Neuronal stem cell (in vitro differentiated cells): Measurements from ENCODE around the gene SLA2.
"Not testable (repeated sequence)": the region's sequence is repeated elsewhere in the genome, so short reads cannot be mapped to it uniquely, and the experiment has no call there.

Experiments
- DNase-seq: peaks from one replicate; pipeline ENCODE4 v3.0.0-alpha.2; 2013; ENCODE audit warnings: low spot score
- H2AFZ ChIP-seq: one replicate; pipeline ENCODE4 v1.6.1; 2013; ENCODE audit warnings: mild to moderate bottlenecking, low read length, inconsistent platforms
- H2AK5ac ChIP-seq: 2 replicates; pipeline ENCODE4 v1.6.1; 2013; ENCODE audit warnings: low read depth, mild to moderate bottlenecking, inconsistent platforms, low read length, moderate library complexity, mixed read lengths
- H2BK120ac ChIP-seq: 2 replicates; pipeline ENCODE4 v1.6.1; 2013; ENCODE audit warnings: low read depth, mild to moderate bottlenecking, inconsistent platforms, low read length, moderate library complexity, mixed read lengths
- H2BK12ac ChIP-seq: one replicate; pipeline ENCODE4 v1.6.1; 2013; ENCODE audit warnings: low read length, inconsistent platforms
- H2BK15ac ChIP-seq: 2 replicates; pipeline ENCODE4 v1.6.1; 2013; ENCODE audit warnings: mild to moderate bottlenecking, low read length, inconsistent platforms, mixed read lengths
- H2BK5ac ChIP-seq: one replicate; pipeline ENCODE4 v1.6.1; 2013; ENCODE audit warnings: inconsistent platforms, mild to moderate bottlenecking, low read length, moderate library complexity
- H3K14ac ChIP-seq: one replicate; pipeline ENCODE4 v1.6.1; 2013; ENCODE audit warnings: low read length, inconsistent platforms
- H3K18ac ChIP-seq: 2 replicates; pipeline ENCODE4 v1.6.1; 2013; ENCODE audit warnings: low read length, inconsistent platforms
- H3K23ac ChIP-seq: 2 replicates; pipeline ENCODE4 v1.6.1; 2013; ENCODE audit warnings: low read depth, mild to moderate bottlenecking, mixed read lengths, low read length, inconsistent platforms; ENCODE audit not compliant: poor library complexity
- H3K27ac ChIP-seq: replicated peaks from 3 replicates; pipeline ENCODE4 v1.5.1; 2013; ENCODE audit warnings: low read length, inconsistent platforms
- H3K27me3 ChIP-seq, 3 experiments: 2 replicates each; pipeline ENCODE4 v1.6.1; 2013; ENCODE audit warnings: low read length in 3 of 3, mild to moderate bottlenecking in 2 of 3, inconsistent platforms in 1 of 3, low read depth in 1 of 3, mixed read lengths in 1 of 3, moderate library complexity in 1 of 3; ENCODE audit not compliant: control insufficient read depth in 3 of 3, insufficient read depth in 3 of 3
- H3K36me3 ChIP-seq, 2 donors: replicated peaks in 1 of 2; 2 replicates each; pipeline ENCODE4 v1.6.1; 2013; ENCODE audit warnings: low read length in 2 of 2; ENCODE audit not compliant: control insufficient read depth in 2 of 2, insufficient read depth in 2 of 2
- H3K4ac ChIP-seq: 2 replicates; pipeline ENCODE4 v1.6.1; 2013; ENCODE audit warnings: inconsistent platforms, mild to moderate bottlenecking, low read length, moderate library complexity
- H3K4me1 ChIP-seq, 2 donors: 1 replicate in 1 of 2; 2 replicates in 1 of 2; pipeline ENCODE4 v1.6.1; 2013; ENCODE audit warnings: low read length in 2 of 2, low read depth in 1 of 2; ENCODE audit not compliant: control insufficient read depth in 2 of 2, insufficient read depth in 1 of 2
- H3K4me2 ChIP-seq: one replicate; pipeline ENCODE4 v1.6.1; 2013; ENCODE audit warnings: mild to moderate bottlenecking, low read length, inconsistent platforms; ENCODE audit not compliant: insufficient read depth, poor library complexity, severe bottlenecking
- H3K4me3 ChIP-seq, 2 donors: 2 replicates each; pipeline ENCODE4 v1.5.1; 2013; ENCODE audit warnings: low read length in 2 of 2, mild to moderate bottlenecking in 2 of 2, inconsistent platforms in 1 of 2, moderate library complexity in 1 of 2
- H3K79me1 ChIP-seq: one replicate; pipeline ENCODE4 v1.6.1; 2013; ENCODE audit warnings: low read depth, mild to moderate bottlenecking, inconsistent platforms, low read length, moderate library complexity
- H3K9ac ChIP-seq: one replicate; pipeline ENCODE4 v1.6.1; 2013; ENCODE audit warnings: mild to moderate bottlenecking, low read depth, low read length, inconsistent platforms; ENCODE audit not compliant: poor library complexity
- H3K9me3 ChIP-seq, 2 donors: replicated peaks in 1 of 2; 2 replicates each; pipeline versions ENCODE3 to v1.6.1; 2013; ENCODE audit warnings: low read length in 2 of 2, mild to moderate bottlenecking in 2 of 2, inconsistent platforms in 1 of 2, low read depth in 1 of 2, mixed read lengths in 1 of 2, moderate library complexity in 1 of 2; ENCODE audit not compliant: control insufficient read depth in 2 of 2, insufficient read depth in 1 of 2
- H4K8ac ChIP-seq: one replicate; pipeline ENCODE4 v1.6.1; 2013; ENCODE audit warnings: low read depth, mild to moderate bottlenecking, inconsistent platforms, low read length, moderate library complexity
- H4K91ac ChIP-seq: one replicate; pipeline ENCODE4 v1.6.1; 2013; ENCODE audit warnings: low read length, low read depth, mild to moderate bottlenecking, inconsistent platforms; ENCODE audit not compliant: poor library complexity
- WGBS, 2 donors: extraction: QIAGEN DNeasy Blood & Tissue Kit; methylation state at CpG; one replicate each; pipeline ENCODE4 v1.1.7; 2013; ENCODE audit warnings: missing lambda C conversion rate in 2 of 2, mixed read lengths in 1 of 2; ENCODE audit not compliant: insufficient read length in 2 of 2, insufficient replicate concordance in 1 of 2; ENCODE audit errors: extremely low coverage in 2 of 2; 5-methylcytosine and 5-hydroxymethylcytosine counted together

The SLA2 gene

DNA sequence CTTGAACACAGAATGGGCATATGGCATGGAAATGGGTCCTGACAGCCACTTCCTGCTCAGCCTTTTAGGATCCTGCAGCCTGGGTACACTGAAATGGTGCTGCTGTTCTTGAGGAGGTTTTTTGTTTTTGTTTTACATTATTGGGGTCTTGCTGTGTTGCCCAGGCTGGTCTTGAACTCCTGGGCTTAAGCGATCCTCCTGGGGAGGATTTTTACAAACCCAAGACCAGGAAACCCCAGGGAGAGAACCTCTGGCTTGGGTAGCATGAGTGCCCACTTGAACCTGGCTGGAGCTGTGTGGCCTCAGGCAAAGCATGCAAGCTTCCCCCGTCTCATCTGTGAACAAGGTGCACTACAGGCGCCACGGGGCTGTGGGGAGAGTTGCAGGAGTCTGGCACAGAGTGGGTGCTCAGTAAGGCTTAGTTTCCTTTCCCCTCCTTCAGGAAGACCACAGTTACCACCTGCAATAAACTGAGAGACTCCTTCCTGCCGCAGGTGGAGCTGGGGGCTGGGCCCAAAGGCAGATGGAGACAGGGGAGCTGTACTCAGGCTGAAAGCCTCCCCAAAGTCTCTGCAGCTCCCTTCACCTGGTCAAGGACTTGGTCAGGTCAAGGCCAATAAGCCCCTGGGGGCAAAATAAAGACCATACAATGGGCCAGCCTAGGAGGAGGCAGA, 1.8 kb downstream of the SLA2 start:
- H2BK5ac ChIP-seq, result no peak overlapping the region
- peak overlapping the region; percentile 73 for H2BK12ac ChIP-seq
- H2BK120ac ChIP-seq, result no peak overlapping the region
- DNase-seq, result no peak
- H2AFZ ChIP-seq, result no peak overlapping the region
- no peaks in the 10 kb centered on the region for H3K27me3 ChIP-seq
- H3K79me1 ChIP-seq, result no peaks in the 10 kb centered on the region
- H3K27ac ChIP-seq, result no peak overlapping the region
- H3K18ac ChIP-seq, result no peak overlapping the region
- H3K23ac ChIP-seq, result no peak overlapping the region
- no peak overlapping the region for H4K8ac ChIP-seq
- peak overlapping the region; percentile 70 for H2BK15ac ChIP-seq
- H3K9ac ChIP-seq, result no peak overlapping the region
- H3K9me3 ChIP-seq, result no peaks in the 10 kb centered on the region
- H3K4me2 ChIP-seq, result no peak overlapping the region
- no peaks in the 10 kb centered on the region for H3K36me3 ChIP-seq
- H4K91ac ChIP-seq, result no peak overlapping the region
- H3K4me3 ChIP-seq, result no peak overlapping the region
- no peak overlapping the region for H3K4ac ChIP-seq
- peak overlapping the region; percentile 30 for H2AK5ac ChIP-seq
- peak overlapping the region; percentile 58 for H3K14ac ChIP-seq
- peaks cover 4 to 29% of the 10 kb centered on the region in 2 donors for H3K4me1 ChIP-seq
- no CpG with 5 or more reads among the region's 5 CpGs for WGBS, 2 donors

DNA sequence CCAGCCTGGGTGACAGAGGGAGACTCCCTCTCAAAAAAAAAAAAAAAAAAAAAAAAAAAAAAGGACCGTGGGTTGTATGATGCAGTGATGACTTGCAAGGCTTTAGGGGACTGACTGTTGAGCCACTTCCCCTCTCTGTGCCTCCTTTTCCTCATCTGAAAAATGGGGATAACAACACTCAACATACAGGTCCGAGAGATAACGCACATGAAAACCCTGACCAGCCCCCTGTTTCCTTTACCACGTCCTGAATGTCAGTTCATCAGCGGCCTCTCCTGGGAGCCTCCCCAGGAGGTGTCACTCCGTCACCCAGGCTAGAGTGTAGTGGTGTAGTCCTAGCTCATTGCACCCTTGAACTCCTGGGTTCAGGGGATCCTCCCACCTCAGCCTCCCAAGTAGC, 3.9 kb downstream of the SLA2 start:
- Histone ChIP-seq H2BK12ac (no peak overlapping the region), H2BK120ac (peak overlapping the region; percentile 76), H3K27ac (no peak overlapping the region), H2AK5ac (no peak overlapping the region), H3K4me1 (peaks cover 4 to 22% of the 10 kb centered on the region in 2 donors), H4K91ac (no peak overlapping the region), H3K4ac (no peak overlapping the region), H3K23ac (no peak overlapping the region), H4K8ac (no peak overlapping the region), H3K36me3 (no peaks in the 10 kb centered on the region), H3K4me3 (no peak overlapping the region), H2AFZ (no peak overlapping the region), H3K79me1 (no peaks in the 10 kb centered on the region), H2BK15ac (peak overlapping the region; percentile 15), H3K9ac (no peak overlapping the region), H3K27me3 (no peaks in the 10 kb centered on the region), H3K4me2 (no peak overlapping the region), H3K14ac (no peak overlapping the region), H3K18ac (no peak overlapping the region), H2BK5ac (no peak overlapping the region), H3K9me3 (no peaks in the 10 kb centered on the region)
- no CpG with 5 or more reads among the region's 6 CpGs for WGBS, 2 donors
- no peak for DNase-seq

DNA sequence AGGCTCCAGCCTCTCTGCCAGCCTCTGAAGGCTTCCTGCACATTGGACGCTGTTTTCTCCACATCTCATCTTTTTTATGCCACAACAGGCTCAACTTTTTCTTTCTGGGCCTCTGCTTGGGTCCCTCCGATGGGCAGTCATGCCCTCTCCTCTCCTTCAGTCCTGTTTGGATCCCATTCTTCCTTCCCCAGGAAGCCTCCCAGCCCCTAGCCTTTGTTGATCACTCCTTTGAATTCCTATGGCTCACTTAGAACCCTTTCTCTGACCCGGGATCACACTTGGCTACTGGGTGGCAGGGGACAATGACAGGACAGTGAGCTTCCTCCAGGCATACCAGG, 4.5 kb downstream of the SLA2 start:
- peak overlapping the region; percentile 76 for H2AFZ ChIP-seq
- H3K9ac ChIP-seq, result no peak overlapping the region
- H2BK15ac ChIP-seq, result no peak overlapping the region
- no peak overlapping the region for H3K4me2 ChIP-seq
- no peak overlapping the region for H3K27ac ChIP-seq
- H3K4me1 ChIP-seq, result peaks cover 4 to 17% of the 10 kb centered on the region in 2 donors
- no peak overlapping the region for H4K8ac ChIP-seq
- H3K23ac ChIP-seq, result no peak overlapping the region
- no peak overlapping the region for H2BK12ac ChIP-seq
- H3K27me3 ChIP-seq, result no peaks in the 10 kb centered on the region
- H3K4ac ChIP-seq, result no peak overlapping the region
- no CpG with 5 or more reads among the region's 3 CpGs for WGBS, 2 donors
- H3K9me3 ChIP-seq, result no peaks in the 10 kb centered on the region
- no peak overlapping the region for H2BK5ac ChIP-seq
- no peak overlapping the region for H2BK120ac ChIP-seq
- no peak overlapping the region for H3K18ac ChIP-seq
- peak overlapping the region; percentile 16 for H2AK5ac ChIP-seq
- H3K79me1 ChIP-seq, result no peaks in the 10 kb centered on the region
- no peak overlapping the region for H3K4me3 ChIP-seq
- DNase-seq, result no peak
- H3K14ac ChIP-seq, result no peak overlapping the region
- H4K91ac ChIP-seq, result no peak overlapping the region
- no peaks in the 10 kb centered on the region for H3K36me3 ChIP-seq

DNA sequence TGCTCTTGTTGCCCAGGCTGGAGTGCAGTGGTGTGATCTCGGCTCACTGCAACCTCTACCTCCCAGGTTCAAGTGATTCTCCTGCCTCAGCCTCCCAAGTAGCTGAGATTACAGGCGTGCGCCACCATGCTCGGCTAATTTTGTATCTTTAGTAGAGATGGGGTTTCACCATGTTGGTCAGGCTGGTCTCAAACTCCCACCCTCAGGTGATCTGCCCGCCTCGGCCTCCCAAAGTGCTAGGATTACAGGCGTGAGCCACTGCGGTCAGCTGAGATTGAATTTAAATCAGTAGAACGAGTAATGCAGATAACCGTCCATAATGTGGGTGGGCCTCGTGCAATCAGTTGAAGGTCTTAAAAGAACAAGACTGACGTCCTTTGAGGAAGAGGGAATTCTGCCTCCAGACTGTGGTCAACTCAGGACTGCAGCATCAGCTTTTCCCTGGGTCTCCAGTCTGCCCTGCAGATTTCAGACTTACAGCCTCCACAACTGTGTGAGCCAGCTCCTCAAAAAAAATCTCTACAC, 7.1 kb downstream of the SLA2 start:
- H2BK5ac ChIP-seq, H3K9ac ChIP-seq, H2BK120ac ChIP-seq, H3K4ac ChIP-seq, H2AFZ ChIP-seq, H3K18ac ChIP-seq, H2BK15ac ChIP-seq, H3K9me3 ChIP-seq, H3K4me2 ChIP-seq, H3K27me3 ChIP-seq, H3K27ac ChIP-seq, H3K4me3 ChIP-seq, DNase-seq, H2BK12ac ChIP-seq, H3K79me1 ChIP-seq, H4K8ac ChIP-seq, H3K14ac ChIP-seq, H2AK5ac ChIP-seq, H3K4me1 ChIP-seq, H3K23ac ChIP-seq, H4K91ac ChIP-seq, H3K36me3 ChIP-seq: not testable (repeated sequence)
- no CpG with 5 or more reads among the region's 12 CpGs for WGBS, 2 donors
